Adrenal gland (tissue), 5 donors: ENCODE data around the gene RPP14.

ENCODE experiments used
- CTCF ChIP-seq, 6 experiments: fragments of 450-650 bp in 4 of 6; fragments of 200-600 bp in 2 of 6; sonication (generic) in 1 of 6; IDR thresholded peaks; 1 replicate in 5 of 6; 2 replicates in 1 of 6; pipeline versions ENCODE4 v1.5.1 to v1.8.0; 2016 to 2021; ENCODE audit warnings: antibody characterized with exemption in 6 of 6, mild to moderate bottlenecking in 2 of 6, moderate library complexity in 1 of 6
- POLR2A ChIP-seq, 2 donors: fragments of 450-650 bp; IDR thresholded peaks; one replicate each; pipeline ENCODE4 v1.6.1; 2017; ENCODE audit warnings: antibody characterized with exemption in 2 of 2, mild to moderate bottlenecking in 2 of 2, moderate library complexity in 1 of 2
- donor health status: DM: no; HTN: no; CAD: no.

GRCh38 chr3:58349792-58350626, 44.0 kb downstream of the RPP14 start:
- no peak for TF ChIP-seq CTCF (IDR thresholded peaks at IDR 0.05)
- TF ChIP-seq POLR2A (IDR thresholded peaks at IDR 0.05), result no peak
